ENCODE measurements around the gene CASP7.
"Not testable (repeated sequence)": the region's sequence is repeated elsewhere in the genome, so short reads cannot be mapped to it uniquely, and the experiment has no call there.

CASP7 gene

GRCh38 chr10:113754125-113754524, 74.4 kb downstream of the CASP7 start:
- DNase-seq (ENCODE audit: low spot score): no peak

DNA sequence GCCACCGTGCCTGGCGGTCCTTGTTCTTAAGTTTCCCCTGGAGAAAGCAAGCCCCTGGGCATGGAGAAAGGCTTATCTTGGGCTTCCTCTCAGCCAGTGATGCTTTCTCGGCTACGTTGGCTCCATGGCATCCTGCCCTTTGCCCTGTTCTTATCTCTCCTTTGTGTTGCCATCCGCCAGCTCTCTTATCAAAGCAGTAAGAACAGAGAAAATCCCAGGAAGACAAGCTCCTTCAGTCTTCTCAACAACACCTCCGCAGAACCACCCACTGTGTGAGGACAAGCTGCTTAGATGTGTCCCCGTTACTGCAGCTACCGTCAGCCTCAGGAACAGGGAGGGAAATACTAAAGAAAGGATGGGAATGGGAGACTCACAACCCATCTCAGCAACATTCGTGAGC, 75.1 kb downstream of the CASP7 start:
- DNase-seq (ENCODE audit: low spot score): no peak

DNA sequence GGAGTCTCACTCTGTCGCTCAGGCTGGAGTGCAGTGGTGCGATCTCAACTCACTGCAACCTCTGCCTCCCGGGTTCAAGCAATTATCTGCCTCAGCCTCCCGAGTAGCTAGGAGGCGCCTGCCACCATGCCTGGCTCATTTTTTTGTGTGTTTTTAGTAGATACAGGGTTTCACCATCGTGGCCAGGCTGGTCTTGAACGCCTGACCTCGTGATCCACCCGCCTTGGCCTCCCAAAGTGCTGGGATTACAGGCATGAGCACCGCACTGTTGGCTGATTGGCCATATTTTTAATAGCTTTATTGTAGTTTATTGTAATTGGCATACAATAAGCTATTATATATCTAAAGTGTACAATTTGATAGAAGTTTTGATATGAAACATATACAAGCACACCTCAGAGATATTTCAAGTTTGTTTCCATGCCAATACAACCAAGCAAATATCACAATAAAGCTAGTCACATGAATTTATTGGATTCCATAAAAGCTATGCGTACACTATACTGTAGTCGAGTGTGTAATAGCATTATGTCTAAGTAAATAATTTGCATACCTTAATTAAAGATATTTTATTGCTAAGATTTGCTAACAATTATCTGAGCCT, 77.3 kb downstream of the CASP7 start:
- no peak for DNase-seq (ENCODE audit: low spot score)

GRCh38 chr10:113762083-113762482, 82.4 kb downstream of the CASP7 start:
- no peak for DNase-seq (ENCODE audit: low spot score)

DNA sequence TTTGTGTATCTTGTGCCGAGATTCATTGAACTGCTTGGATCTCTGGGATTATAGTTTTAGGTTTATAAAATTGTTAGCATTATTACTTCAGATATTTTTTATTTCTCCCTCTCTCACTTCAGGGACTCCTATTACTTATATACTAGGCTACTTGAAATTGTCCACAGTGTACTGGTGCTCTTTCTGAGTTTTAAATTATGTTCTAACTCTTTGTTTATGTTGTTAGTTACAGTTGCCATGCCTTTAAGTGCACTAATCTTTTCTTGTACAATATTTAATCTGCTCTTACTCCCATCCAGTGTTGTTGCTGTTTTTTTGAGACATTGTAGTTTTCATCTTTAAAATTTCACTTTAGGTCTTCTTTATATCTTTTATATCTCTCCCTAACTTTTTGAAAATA, 84.9 kb downstream of the CASP7 start:
- no peak for DNase-seq (ENCODE audit: low spot score)

- no peak for DNase-seq (ENCODE audit: low spot score)
These were observed 86.2 kb downstream of the CASP7 start for GRCh38 chr10:113765910-113766309.

GRCh38 chr10:113767222-113767621, 87.5 kb downstream of the CASP7 start:
- DNase-seq (ENCODE audit: low spot score): no peak

DNA sequence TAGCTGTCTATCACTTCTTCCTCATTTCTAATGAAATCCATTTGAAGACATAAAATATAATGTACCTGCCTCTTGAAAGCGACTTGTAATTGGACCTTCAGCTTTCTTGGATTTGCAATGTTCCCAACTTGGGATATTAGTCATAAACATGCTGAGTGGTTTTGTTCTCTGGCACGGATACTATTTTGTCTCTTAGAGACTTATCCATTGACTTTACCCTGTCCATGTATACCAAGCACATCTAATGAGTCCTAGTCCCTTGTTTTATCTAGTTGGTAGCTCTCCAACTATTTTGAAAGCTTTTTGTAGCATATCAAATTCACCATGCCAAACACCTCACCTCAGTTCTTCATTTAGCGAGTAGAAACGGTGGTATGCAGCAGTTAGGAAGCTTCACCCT, 90.6 kb downstream of the CASP7 start:
- no peak for DNase-seq (ENCODE audit: low spot score)

DNA sequence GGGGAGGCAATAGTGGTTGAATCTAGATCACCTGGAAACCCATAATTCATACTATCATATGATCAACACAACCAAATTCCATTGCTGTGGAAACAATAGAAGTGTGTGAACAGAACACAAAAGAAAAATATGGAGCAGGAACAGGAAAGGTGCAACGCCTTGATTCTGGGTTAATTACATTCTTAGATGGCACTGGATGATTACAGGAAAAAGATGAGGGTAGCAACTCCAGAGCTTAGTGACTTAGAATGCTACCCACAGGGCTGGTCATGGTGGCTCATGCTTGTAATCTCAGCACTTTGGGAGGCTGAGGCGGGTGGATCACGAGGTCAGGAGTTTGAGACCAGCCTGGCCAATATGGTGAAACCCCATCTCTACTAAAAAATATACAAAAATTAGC, 91.4 kb downstream of the CASP7 start:
- not testable (repeated sequence) for DNase-seq (ENCODE audit: low spot score)

GRCh38 chr10:113775686-113776294, 96.1 kb downstream of the CASP7 start:
- no peak for DNase-seq (ENCODE audit: low spot score)

DNA sequence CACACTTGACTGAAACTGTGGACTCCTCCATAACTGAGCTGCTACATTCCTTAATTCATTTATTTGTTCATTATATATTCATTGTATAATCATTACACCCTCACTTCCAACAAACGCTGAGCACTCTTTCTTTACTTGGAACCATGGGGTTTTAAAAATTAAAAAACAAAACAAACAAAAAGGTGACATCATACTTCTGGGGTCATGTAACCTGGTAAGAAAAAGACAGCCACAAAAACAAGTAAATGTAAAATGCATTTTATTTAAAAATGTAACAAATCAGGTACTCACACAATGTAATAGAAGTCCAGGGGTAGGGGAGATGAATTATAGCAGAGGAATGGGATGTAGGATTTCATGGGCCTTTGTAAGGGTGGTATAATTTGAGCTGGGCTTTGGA, 96.8 kb downstream of the CASP7 start:
- DNase-seq (ENCODE audit: low spot score): no peak

All from iPS-NIHi11 (cell line).